ENCODE measurements around the gene PKLR.

GRCh38 chr1:155267373-155267772 is 33.9 kb downstream of the PKLR start:
- no peak for TF ChIP-seq CTCF (conservative IDR thresholded peaks at IDR 0.05 in 1 of 2, IDR thresholded peaks at IDR 0.05 in 1 of 2; ENCODE audit: low read depth in 1 of 2, low read length in 2 of 2)
- TF ChIP-seq EZH2 (IDR thresholded peaks at IDR 0.05; ENCODE audit: low read length, missing control alignments), result no peak
